22Rv1 (cell line): ENCODE measurements around the gene IFT74.

Source experiments
- ZFX ChIP-seq: fragments of 450-650 bp; IDR thresholded peaks from 2 replicates; pipeline ENCODE4 v1.6.1; 2017; ENCODE audit warnings: antibody characterized with exemption, borderline replicate concordance
- TF ChIP-seq, protein P1 (sequence below): fragments of 450-650 bp; IDR thresholded peaks from 2 replicates; pipeline ENCODE4 v1.5.1; 2017; ENCODE audit warnings: mild to moderate bottlenecking

DNA sequence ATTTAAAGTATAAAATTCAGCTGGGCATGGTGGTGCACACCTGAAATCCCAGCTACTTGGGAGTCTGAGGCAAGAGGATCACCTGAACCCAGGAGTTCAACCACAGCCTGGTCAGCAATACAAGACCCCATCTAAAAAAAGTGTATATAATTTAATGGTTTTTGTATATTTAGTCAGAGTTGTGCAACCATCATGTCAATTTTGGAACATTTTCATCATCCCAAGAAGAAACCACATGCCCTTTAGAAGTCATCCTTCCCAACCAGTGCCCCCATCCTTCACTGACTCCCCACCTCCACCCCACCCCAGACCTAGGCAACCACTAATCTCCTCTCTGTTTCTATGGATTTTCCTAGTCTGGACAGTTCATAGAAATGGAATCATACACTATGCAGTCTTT is 134.0 kb downstream of the IFT74 start:
- TF ChIP-seq, protein P1, sequence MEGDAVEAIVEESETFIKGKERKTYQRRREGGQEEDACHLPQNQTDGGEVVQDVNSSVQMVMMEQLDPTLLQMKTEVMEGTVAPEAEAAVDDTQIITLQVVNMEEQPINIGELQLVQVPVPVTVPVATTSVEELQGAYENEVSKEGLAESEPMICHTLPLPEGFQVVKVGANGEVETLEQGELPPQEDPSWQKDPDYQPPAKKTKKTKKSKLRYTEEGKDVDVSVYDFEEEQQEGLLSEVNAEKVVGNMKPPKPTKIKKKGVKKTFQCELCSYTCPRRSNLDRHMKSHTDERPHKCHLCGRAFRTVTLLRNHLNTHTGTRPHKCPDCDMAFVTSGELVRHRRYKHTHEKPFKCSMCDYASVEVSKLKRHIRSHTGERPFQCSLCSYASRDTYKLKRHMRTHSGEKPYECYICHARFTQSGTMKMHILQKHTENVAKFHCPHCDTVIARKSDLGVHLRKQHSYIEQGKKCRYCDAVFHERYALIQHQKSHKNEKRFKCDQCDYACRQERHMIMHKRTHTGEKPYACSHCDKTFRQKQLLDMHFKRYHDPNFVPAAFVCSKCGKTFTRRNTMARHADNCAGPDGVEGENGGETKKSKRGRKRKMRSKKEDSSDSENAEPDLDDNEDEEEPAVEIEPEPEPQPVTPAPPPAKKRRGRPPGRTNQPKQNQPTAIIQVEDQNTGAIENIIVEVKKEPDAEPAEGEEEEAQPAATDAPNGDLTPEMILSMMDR = no peak
- no peak for TF ChIP-seq ZFX
